ENCODE results near the gene NEK6. TPM values are rescaled to one million over a fixed set of nuclear protein-coding genes. Genes with fewer than 3 reads are reported as not detected.
A peak's percentile ranks its signal among the peaks of the same experiment; 100 is the strongest.

Gene NEK6
- total and polyA plus RNA-seq, 2 of the 8 experiments (the other 6 are each of a cell fraction or from before 2014, with no cell fraction given), result 17.7 to 19.7 TPM

GRCh38 chr9:124322618-124323432 lies 65.1 kb downstream of the NEK6 start:
- Histone ChIP-seq H3K14ac (ENCODE audit: insufficient read length) (no peak overlapping the region), H2AK5ac (ENCODE audit: low read depth, low read length) (no peak overlapping the region), H2BK5ac (ENCODE audit: low read depth, low read length) (no peak overlapping the region; the same call in 1 of the 2 replicates), H3K9ac (replicated peaks in 1 of 4; ENCODE audit: extremely low read depth in 1 of 4, low read depth in 3 of 4, low read length in 3 of 4) (no peak overlapping the region), H3K4ac (replicated peaks; ENCODE audit: insufficient read length, low read depth, low read length) (no peak overlapping the region), H2BK20ac (ENCODE audit: low read length) (no peak overlapping the region), H4K91ac (replicated peaks; ENCODE audit: insufficient read length, low read length) (no peak overlapping the region), H2BK15ac (ENCODE audit: low read length) (no peak overlapping the region), H4K8ac (ENCODE audit: extremely low read depth, insufficient read depth, low read length) (peak overlapping the region; percentile 63; the same call in 1 of the 2 replicates), H4K5ac (ENCODE audit: insufficient read length, low read depth, low read length) (no peak overlapping the region), H3K27ac (ENCODE audit: low read depth, low read length) (no peak overlapping the region), H3K4me3 (ENCODE audit: extremely low read depth in 1 of 4, insufficient read depth in 2 of 4, low read depth in 3 of 4, low read length in 4 of 4) (no peak overlapping the region), H3K36me3 (ENCODE audit: control insufficient read depth in 2 of 4, insufficient read depth in 4 of 4, low read length in 3 of 4) (no peaks in the 10 kb centered on the region), H3K23me2 (ENCODE audit: low read depth, low read length) (no peaks in the 10 kb centered on the region), H3K56ac (replicated peaks; ENCODE audit: insufficient read length, low read depth, low read length) (no peak overlapping the region), H3K4me2 (ENCODE audit: insufficient read depth in 1 of 2, low read depth in 2 of 2, low read length in 2 of 2) (no peak overlapping the region), H3K18ac (ENCODE audit: extremely low read depth, low read length) (no peak overlapping the region), H3K79me1 (ENCODE audit: low read depth, low read length) (no peaks in the 10 kb centered on the region), H2AFZ (ENCODE audit: low read length) (no peak overlapping the region), H2BK12ac (ENCODE audit: low read depth, low read length) (no peak overlapping the region), H3K79me2 (ENCODE audit: control insufficient read depth in 1 of 2, insufficient read depth in 2 of 2, low read length in 2 of 2) (no peaks in the 10 kb centered on the region), H4K20me1 (replicated peaks in 1 of 2; ENCODE audit: control insufficient read depth in 1 of 2, insufficient read depth in 2 of 2, low read length in 2 of 2) (peaks cover 0 to 2% of the 10 kb centered on the region in 2 experiments), H3K23ac (ENCODE audit: insufficient read length) (no peak overlapping the region), H3K9me3 (ENCODE audit: insufficient read depth in 2 of 2, low read depth in 1 of 2, low read length in 1 of 2) (no peaks in the 10 kb centered on the region), H3K27me3 (replicated peaks in 1 of 4; ENCODE audit: control insufficient read depth in 3 of 4, extremely low read depth in 1 of 4, insufficient read depth in 3 of 4, low read length in 3 of 4) (no peaks in the 10 kb centered on the region), H3K4me1 (replicated peaks in 1 of 4; ENCODE audit: control insufficient read depth in 3 of 4, insufficient read depth in 4 of 4, low read length in 3 of 4) (peaks cover 0 to 1% (median 0%) of the 10 kb centered on the region in 4 experiments; a peak in 1 of 7 replicates), H2BK120ac (replicated peaks; ENCODE audit: low read depth, low read length) (no peak overlapping the region)
- WGBS, 2 experiments (ENCODE audit: extremely low coverage in 1 of 2, insufficient coverage in 1 of 2, insufficient read length in 1 of 2, insufficient replicate concordance in 2 of 2, low coverage in 1 of 2, low lambda C conversion rate in 2 of 2, missing lambda C conversion rate in 1 of 2), result 87% methylated on average over 18 of the region's 18 CpGs; no CpG with 5 or more reads in 1 of the 2 experiments
- no peak for TF ChIP-seq SP4 (IDR thresholded peaks at IDR 0.05; ENCODE audit: low read length)
- TF ChIP-seq ASH2L (IDR thresholded peaks at IDR 0.05; ENCODE audit: low read length), result no peak
- no peak for TF ChIP-seq RXRA (IDR thresholded peaks at IDR 0.05; ENCODE audit: insufficient read depth, low read depth, low read length)
- no peak for TF ChIP-seq JUND (IDR thresholded peaks at IDR 0.05; ENCODE audit: low read length)
- no peak for TF ChIP-seq ATF3 (IDR thresholded peaks at IDR 0.05; ENCODE audit: insufficient read depth, low read depth, low read length)
- no peak for FAIRE-seq
- DNase-seq (ENCODE audit: low read depth in 1 of 2, low spot score in 2 of 2), result no peak
- ChIA-PET CTCF (ENCODE audit: partially characterized antibody) (interaction anchor here (0.6 to 3.7 kb wide), 11 partner anchors 8 to 781 kb away, joined by 3 to 24 read pairs (median 3); no protein-coding TSS in a partner anchor), POLR2A (ENCODE audit: partially characterized antibody) (no interaction called here)

All from H1 (cell line).